ENCODE data around the gene OR5K1.

Gene OR5K1

GRCh38 chr3:98482717-98483482 is 19.9 kb downstream of the OR5K1 start:
- WGBS, 2 donors (ENCODE audit: extremely low coverage in 2 of 2, insufficient read length in 2 of 2, insufficient replicate concordance in 1 of 2): no CpG with 5 or more reads among the region's 3 CpGs
- H3K14ac ChIP-seq (ENCODE audit: low read length): peak overlapping the region; percentile 57
- no peak overlapping the region for H2AK5ac ChIP-seq (ENCODE audit: low read depth, low read length)
- no peaks in the 10 kb centered on the region for H3K36me3 ChIP-seq (replicated peaks in 1 of 2; ENCODE audit: control insufficient read depth in 2 of 2, insufficient read depth in 2 of 2, low read length in 2 of 2)
- H3K4me2 ChIP-seq (ENCODE audit: insufficient read depth, low read length, poor library complexity, severe bottlenecking): no peak overlapping the region
- H2AFZ ChIP-seq (ENCODE audit: low read length): no peak overlapping the region
- DNase-seq (ENCODE audit: low spot score): no peak
- no peak overlapping the region for H2BK12ac ChIP-seq (ENCODE audit: low read length)
- H3K4me1 ChIP-seq (ENCODE audit: control insufficient read depth in 2 of 2, insufficient read depth in 1 of 2, low read depth in 1 of 2, low read length in 2 of 2): no peaks in the 10 kb centered on the region
- H3K23ac ChIP-seq (ENCODE audit: low read depth, low read length, poor library complexity): no peak overlapping the region
- H3K27me3 ChIP-seq (ENCODE audit: control insufficient read depth in 3 of 3, insufficient read depth in 3 of 3, low read depth in 1 of 3, low read length in 3 of 3): no peaks in the 10 kb centered on the region
- H3K4ac ChIP-seq (ENCODE audit: low read length): no peak overlapping the region
- H2BK5ac ChIP-seq (ENCODE audit: low read length): no peak overlapping the region
- no peak overlapping the region for H3K4me3 ChIP-seq (ENCODE audit: low read length in 2 of 2)
- no peak overlapping the region for H2BK15ac ChIP-seq (ENCODE audit: low read length)
- H3K27ac ChIP-seq (replicated peaks; ENCODE audit: low read length): no peak overlapping the region
- H4K8ac ChIP-seq (ENCODE audit: low read depth, low read length): no peak overlapping the region
- H3K9me3 ChIP-seq (replicated peaks in 1 of 2; ENCODE audit: control insufficient read depth in 2 of 2, insufficient read depth in 1 of 2, low read depth in 1 of 2, low read length in 2 of 2): peaks cover 0 to 5% of the 10 kb centered on the region in 2 donors
- no peak overlapping the region for H4K91ac ChIP-seq (ENCODE audit: low read depth, low read length, poor library complexity)
- no peak overlapping the region for H3K9ac ChIP-seq (ENCODE audit: low read depth, low read length, poor library complexity)
- H3K18ac ChIP-seq (ENCODE audit: low read length): no peak overlapping the region
- no peaks in the 10 kb centered on the region for H3K79me1 ChIP-seq (ENCODE audit: low read depth, low read length)
- no peak overlapping the region for H2BK120ac ChIP-seq (ENCODE audit: low read depth, low read length)

GRCh38 chr3:98483626-98484025 is 20.6 kb downstream of the OR5K1 start:
- no peak for DNase-seq (ENCODE audit: low spot score)
- Histone ChIP-seq H3K18ac (ENCODE audit: low read length) (no peak overlapping the region), H2BK5ac (ENCODE audit: low read length) (no peak overlapping the region), H3K27me3 (ENCODE audit: control insufficient read depth in 3 of 3, insufficient read depth in 3 of 3, low read depth in 1 of 3, low read length in 3 of 3) (no peaks in the 10 kb centered on the region), H3K4me1 (ENCODE audit: control insufficient read depth in 2 of 2, insufficient read depth in 1 of 2, low read depth in 1 of 2, low read length in 2 of 2) (no peaks in the 10 kb centered on the region), H2BK12ac (ENCODE audit: low read length) (no peak overlapping the region), H2AK5ac (ENCODE audit: low read depth, low read length) (no peak overlapping the region), H4K8ac (ENCODE audit: low read depth, low read length) (no peak overlapping the region), H4K91ac (ENCODE audit: low read depth, low read length, poor library complexity) (no peak overlapping the region), H3K4ac (ENCODE audit: low read length) (no peak overlapping the region), H3K9me3 (replicated peaks in 1 of 2; ENCODE audit: control insufficient read depth in 2 of 2, insufficient read depth in 1 of 2, low read depth in 1 of 2, low read length in 2 of 2) (peaks cover 0 to 5% of the 10 kb centered on the region in 2 donors), H3K4me2 (ENCODE audit: insufficient read depth, low read length, poor library complexity, severe bottlenecking) (no peak overlapping the region), H3K23ac (ENCODE audit: low read depth, low read length, poor library complexity) (no peak overlapping the region), H2BK120ac (ENCODE audit: low read depth, low read length) (no peak overlapping the region), H3K27ac (replicated peaks; ENCODE audit: low read length) (no peak overlapping the region), H2AFZ (ENCODE audit: low read length) (no peak overlapping the region), H3K14ac (ENCODE audit: low read length) (no peak overlapping the region), H3K79me1 (ENCODE audit: low read depth, low read length) (no peaks in the 10 kb centered on the region), H3K4me3 (ENCODE audit: low read length in 2 of 2) (no peak overlapping the region), H3K36me3 (replicated peaks in 1 of 2; ENCODE audit: control insufficient read depth in 2 of 2, insufficient read depth in 2 of 2, low read length in 2 of 2) (no peaks in the 10 kb centered on the region), H3K9ac (ENCODE audit: low read depth, low read length, poor library complexity) (no peak overlapping the region), H2BK15ac (ENCODE audit: low read length) (no peak overlapping the region)
- WGBS, 2 donors (ENCODE audit: extremely low coverage in 2 of 2, insufficient read length in 2 of 2, insufficient replicate concordance in 1 of 2): no CpG with 5 or more reads among the region's 3 CpGs

- H3K27me3 ChIP-seq (ENCODE audit: control insufficient read depth in 3 of 3, insufficient read depth in 3 of 3, low read depth in 1 of 3, low read length in 3 of 3): no peaks in the 10 kb centered on the region
- H3K4ac ChIP-seq (ENCODE audit: low read length): no peak within 1 kb of the TSS
- no peak within 1 kb of the TSS for H3K18ac ChIP-seq (ENCODE audit: low read length)
- no CpG with 5 or more reads among the region's 2 CpGs for WGBS, 2 donors (ENCODE audit: extremely low coverage in 2 of 2, insufficient read length in 2 of 2, insufficient replicate concordance in 1 of 2)
- H2BK15ac ChIP-seq (ENCODE audit: low read length): no peak within 1 kb of the TSS
- DNase-seq (ENCODE audit: low spot score): no peak
- H3K36me3 ChIP-seq (replicated peaks in 1 of 2; ENCODE audit: control insufficient read depth in 2 of 2, insufficient read depth in 2 of 2, low read length in 2 of 2): no peaks in the 10 kb centered on the region
- no peak within 1 kb of the TSS for H3K4me2 ChIP-seq (ENCODE audit: insufficient read depth, low read length, poor library complexity, severe bottlenecking)
- H3K23ac ChIP-seq (ENCODE audit: low read depth, low read length, poor library complexity): no peak within 1 kb of the TSS
- H3K14ac ChIP-seq (ENCODE audit: low read length): no peak within 1 kb of the TSS
- no peak within 1 kb of the TSS for H2AK5ac ChIP-seq (ENCODE audit: low read depth, low read length)
- H2BK12ac ChIP-seq (ENCODE audit: low read length): no peak within 1 kb of the TSS
- H2AFZ ChIP-seq (ENCODE audit: low read length): no peak within 1 kb of the TSS
- H3K4me3 ChIP-seq (ENCODE audit: low read length in 2 of 2): no peak within 1 kb of the TSS
- no peak within 1 kb of the TSS for H2BK120ac ChIP-seq (ENCODE audit: low read depth, low read length)
- H3K9ac ChIP-seq (ENCODE audit: low read depth, low read length, poor library complexity): no peak within 1 kb of the TSS
- no peaks in the 10 kb centered on the region for H3K79me1 ChIP-seq (ENCODE audit: low read depth, low read length)
- H4K91ac ChIP-seq (ENCODE audit: low read depth, low read length, poor library complexity): no peak within 1 kb of the TSS
- no peak within 1 kb of the TSS for H2BK5ac ChIP-seq (ENCODE audit: low read length)
- H3K4me1 ChIP-seq (ENCODE audit: control insufficient read depth in 2 of 2, insufficient read depth in 1 of 2, low read depth in 1 of 2, low read length in 2 of 2): no peaks in the 10 kb centered on the region
- H3K9me3 ChIP-seq (replicated peaks in 1 of 2; ENCODE audit: control insufficient read depth in 2 of 2, insufficient read depth in 1 of 2, low read depth in 1 of 2, low read length in 2 of 2): no peaks in the 10 kb centered on the region
- no peak within 1 kb of the TSS for H3K27ac ChIP-seq (replicated peaks; ENCODE audit: low read length)
- no peak within 1 kb of the TSS for H4K8ac ChIP-seq (ENCODE audit: low read depth, low read length)
These were observed 34.4 kb downstream of the OR5K1 start, which contains the start of gene OR5K2 for GRCh38 chr3:98497381-98497780. OR5K2 (plus strand) TSS chr3:98497681; CDS start chr3:98497681, 0 bp downstream.

DNA sequence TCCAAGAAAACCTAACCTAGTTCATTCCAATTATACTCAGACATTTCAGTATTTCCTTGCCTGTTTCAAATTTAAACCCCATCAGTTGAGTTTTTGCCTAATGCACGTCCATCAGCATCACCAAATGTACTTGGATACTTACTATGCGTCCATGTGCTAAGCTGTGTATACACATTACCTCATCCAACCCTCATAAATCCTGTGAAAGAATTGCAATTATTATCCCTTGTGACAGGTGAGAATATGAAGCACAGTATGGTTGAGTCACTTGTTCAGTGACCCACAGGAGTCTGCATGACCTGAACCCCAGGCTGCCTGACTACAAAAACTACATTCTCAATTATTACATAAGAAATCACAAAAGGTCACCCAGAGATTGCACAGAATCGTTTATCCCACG is 37.0 kb downstream of the OR5K1 start:
- no peak overlapping the region for H3K4ac ChIP-seq (ENCODE audit: low read length)
- H2BK5ac ChIP-seq (ENCODE audit: low read length): no peak overlapping the region
- no peak overlapping the region for H3K4me3 ChIP-seq (ENCODE audit: low read length in 2 of 2)
- no peak overlapping the region for H2AK5ac ChIP-seq (ENCODE audit: low read depth, low read length)
- no peaks in the 10 kb centered on the region for H3K9me3 ChIP-seq (replicated peaks in 1 of 2; ENCODE audit: control insufficient read depth in 2 of 2, insufficient read depth in 1 of 2, low read depth in 1 of 2, low read length in 2 of 2)
- H3K79me1 ChIP-seq (ENCODE audit: low read depth, low read length): no peaks in the 10 kb centered on the region
- H3K4me1 ChIP-seq (ENCODE audit: control insufficient read depth in 2 of 2, insufficient read depth in 1 of 2, low read depth in 1 of 2, low read length in 2 of 2): no peaks in the 10 kb centered on the region
- H2AFZ ChIP-seq (ENCODE audit: low read length): no peak overlapping the region
- no peak overlapping the region for H2BK15ac ChIP-seq (ENCODE audit: low read length)
- H2BK120ac ChIP-seq (ENCODE audit: low read depth, low read length): no peak overlapping the region
- no peak overlapping the region for H3K9ac ChIP-seq (ENCODE audit: low read depth, low read length, poor library complexity)
- DNase-seq (ENCODE audit: low spot score): no peak
- H3K4me2 ChIP-seq (ENCODE audit: insufficient read depth, low read length, poor library complexity, severe bottlenecking): no peak overlapping the region
- no CpG with 5 or more reads among the region's 4 CpGs for WGBS, 2 donors (ENCODE audit: extremely low coverage in 2 of 2, insufficient read length in 2 of 2, insufficient replicate concordance in 1 of 2)
- no peak overlapping the region for H2BK12ac ChIP-seq (ENCODE audit: low read length)
- H3K36me3 ChIP-seq (replicated peaks in 1 of 2; ENCODE audit: control insufficient read depth in 2 of 2, insufficient read depth in 2 of 2, low read length in 2 of 2): no peaks in the 10 kb centered on the region
- no peak overlapping the region for H3K27ac ChIP-seq (replicated peaks; ENCODE audit: low read length)
- H3K18ac ChIP-seq (ENCODE audit: low read length): no peak overlapping the region
- no peaks in the 10 kb centered on the region for H3K27me3 ChIP-seq (ENCODE audit: control insufficient read depth in 3 of 3, insufficient read depth in 3 of 3, low read depth in 1 of 3, low read length in 3 of 3)
- no peak overlapping the region for H4K8ac ChIP-seq (ENCODE audit: low read depth, low read length)
- H3K14ac ChIP-seq (ENCODE audit: low read length): no peak overlapping the region
- no peak overlapping the region for H4K91ac ChIP-seq (ENCODE audit: low read depth, low read length, poor library complexity)
- no peak overlapping the region for H3K23ac ChIP-seq (ENCODE audit: low read depth, low read length, poor library complexity)

Data from neuronal stem cell (in vitro differentiated cells).